Smooth muscle cell (in vitro differentiated cells): ENCODE measurements around the gene KIF25. TPM values are rescaled to one million over a fixed set of nuclear protein-coding genes. Genes with fewer than 3 reads are reported as not detected.

Experiments used
- DNase-seq: peaks from one replicate; lab custom pipeline; 2025; ENCODE audit not compliant: unreplicated experiment; lab: John Stamatoyannopoulos, UW
- H2AFZ ChIP-seq: fragments of 200-600 bp; sonication (generic); 2 replicates; pipeline ENCODE4 v1.6.0; 2016; ENCODE audit warnings: antibody characterized with exemption, low read depth, mild to moderate bottlenecking
- H3F3A ChIP-seq: fragments of 200-600 bp; sonication (generic); 2 replicates; pipeline ENCODE4 v1.6.0; 2017; ENCODE audit warnings: antibody characterized with exemption, low read depth
- H3K27ac ChIP-seq: fragments of 200-600 bp; sonication (generic); 2 replicates; pipeline ENCODE4 v1.5.1; 2016; ENCODE audit warnings: low read depth, mild to moderate bottlenecking
- H3K27me3 ChIP-seq: fragments of 200-600 bp; sonication (generic); 2 replicates; pipeline ENCODE4 v1.6.1; 2016; ENCODE audit warnings: low read depth, mild to moderate bottlenecking
- H3K36me3 ChIP-seq: fragments of 200-600 bp; sonication (generic); 2 replicates; pipeline ENCODE4 v1.5.1; 2016; ENCODE audit warnings: low read depth
- H3K4me1 ChIP-seq: fragments of 200-600 bp; sonication (generic); 2 replicates; pipeline ENCODE4 v1.5.1; 2016; ENCODE audit warnings: low read depth
- H3K4me2 ChIP-seq: fragments of 200-600 bp; sonication (generic); 2 replicates; pipeline ENCODE4 v1.6.0; 2016; ENCODE audit warnings: mild to moderate bottlenecking
- H3K4me3 ChIP-seq: fragments of 200-600 bp; sonication (generic); 2 replicates; pipeline ENCODE4 v1.5.1; 2016; ENCODE audit warnings: mild to moderate bottlenecking
- H3K79me2 ChIP-seq: fragments of 200-600 bp; sonication (generic); 2 replicates; pipeline ENCODE4 v1.6.0; 2016; ENCODE audit warnings: low read depth, mild to moderate bottlenecking
- H3K9ac ChIP-seq: fragments of 200-600 bp; sonication (generic); 2 replicates; pipeline ENCODE4 v1.6.0; 2016; ENCODE audit warnings: low read depth
- H3K9me3 ChIP-seq: fragments of 200-600 bp; sonication (generic); replicated peaks from 2 replicates; pipeline ENCODE4 v1.5.1; 2016; ENCODE audit warnings: low read depth
- H4K20me1 ChIP-seq: fragments of 200-600 bp; sonication (generic); 2 replicates; pipeline ENCODE4 v1.6.0; 2016; ENCODE audit warnings: low read depth
- WGBS: methylation state at CpG from one replicate; pipeline ENCODE4 v1.1.7; 2016; ENCODE audit warnings: low lambda C conversion rate; 5-methylcytosine and 5-hydroxymethylcytosine counted together
- polyA plus RNA-seq: library from polyadenylated mRNA; unstranded; fragments of >200 nt; fragmentation: Nextera tagmentation; extraction: Ambion mirVana; gene quantifications from 2 replicates; pipeline ENCODE4 v1.2.1, GENCODE V29; 2016
- total RNA-seq: library from RNA; depleted of rRNA; stranded (reverse); fragments of >200 nt; gene quantifications from 2 replicates; pipeline ENCODE4 v1.2.3, GENCODE V29; 2014
- TF ChIP-seq, protein P1 (sequence below): fragments of 200-600 bp; sonication (generic); IDR thresholded peaks from 2 replicates; pipeline ENCODE4 v1.5.1; 2017; ENCODE audit warnings: borderline replicate concordance, mild to moderate bottlenecking, antibody characterized with exemption; ENCODE audit not compliant: insufficient read depth, poor library complexity, severe bottlenecking

Gene KIF25
- total and polyA plus RNA-seq, 2 experiments from 2014 or later = 0.22 to 1.5 TPM

DNA sequence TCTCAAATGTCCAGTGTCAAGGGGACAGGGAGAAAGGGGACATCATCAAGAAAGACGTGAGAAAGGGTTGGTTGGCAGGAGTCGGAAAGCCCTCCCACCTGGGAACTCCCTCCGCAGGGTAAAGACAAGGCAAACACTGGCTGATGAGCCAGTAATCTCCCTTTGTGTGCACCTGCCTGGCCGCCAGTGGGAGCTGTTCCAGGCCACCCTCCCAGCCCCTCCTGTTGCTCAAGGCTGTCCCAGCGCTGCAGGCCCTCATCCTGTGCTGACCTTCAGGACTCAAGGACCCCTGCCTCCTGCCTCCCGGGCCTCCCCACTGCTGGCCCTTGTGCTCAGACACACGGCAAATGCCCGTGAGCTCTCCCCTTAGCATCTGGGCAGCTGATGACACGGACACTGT is 74.1 kb downstream of the KIF25 start:
- no peaks in the 10 kb centered on the region for H3K79me2 ChIP-seq
- no peaks in the 10 kb centered on the region for H4K20me1 ChIP-seq
- no peaks in the 10 kb centered on the region for H3K27me3 ChIP-seq
- H3K27ac ChIP-seq = no peak overlapping the region
- H3K9ac ChIP-seq = no peak overlapping the region
- H3K4me1 ChIP-seq = no peaks in the 10 kb centered on the region
- no peak overlapping the region for H2AFZ ChIP-seq
- H3F3A ChIP-seq = no peaks in the 10 kb centered on the region
- 76% methylated on average over 9 of the region's 9 CpGs for WGBS
- no peaks in the 10 kb centered on the region for H3K9me3 ChIP-seq
- H3K4me2 ChIP-seq = no peak overlapping the region
- no peaks in the 10 kb centered on the region for H3K36me3 ChIP-seq
- H3K4me3 ChIP-seq = no peak overlapping the region
- TF ChIP-seq, protein P1, sequence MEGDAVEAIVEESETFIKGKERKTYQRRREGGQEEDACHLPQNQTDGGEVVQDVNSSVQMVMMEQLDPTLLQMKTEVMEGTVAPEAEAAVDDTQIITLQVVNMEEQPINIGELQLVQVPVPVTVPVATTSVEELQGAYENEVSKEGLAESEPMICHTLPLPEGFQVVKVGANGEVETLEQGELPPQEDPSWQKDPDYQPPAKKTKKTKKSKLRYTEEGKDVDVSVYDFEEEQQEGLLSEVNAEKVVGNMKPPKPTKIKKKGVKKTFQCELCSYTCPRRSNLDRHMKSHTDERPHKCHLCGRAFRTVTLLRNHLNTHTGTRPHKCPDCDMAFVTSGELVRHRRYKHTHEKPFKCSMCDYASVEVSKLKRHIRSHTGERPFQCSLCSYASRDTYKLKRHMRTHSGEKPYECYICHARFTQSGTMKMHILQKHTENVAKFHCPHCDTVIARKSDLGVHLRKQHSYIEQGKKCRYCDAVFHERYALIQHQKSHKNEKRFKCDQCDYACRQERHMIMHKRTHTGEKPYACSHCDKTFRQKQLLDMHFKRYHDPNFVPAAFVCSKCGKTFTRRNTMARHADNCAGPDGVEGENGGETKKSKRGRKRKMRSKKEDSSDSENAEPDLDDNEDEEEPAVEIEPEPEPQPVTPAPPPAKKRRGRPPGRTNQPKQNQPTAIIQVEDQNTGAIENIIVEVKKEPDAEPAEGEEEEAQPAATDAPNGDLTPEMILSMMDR = no peak
- no peak for DNase-seq

DNA sequence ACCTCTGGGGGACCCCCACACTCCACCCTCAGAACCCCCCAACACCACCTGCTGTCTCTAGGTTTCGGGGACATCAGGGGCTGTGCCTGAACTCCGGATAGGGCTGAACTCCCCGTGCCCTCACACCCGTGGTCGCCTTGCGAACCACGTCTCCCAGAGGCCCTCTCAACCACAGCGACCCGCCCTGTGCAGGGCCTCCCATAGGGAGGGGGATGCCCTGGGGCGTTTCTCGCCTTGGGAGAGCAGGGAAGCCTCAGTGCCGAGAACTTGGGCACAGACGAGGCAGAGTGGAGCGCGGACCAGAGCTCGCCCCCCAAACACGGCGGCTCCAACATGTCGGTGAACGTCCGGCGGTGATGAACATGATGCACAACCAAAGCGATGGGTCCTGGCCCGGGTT is 74.8 kb downstream of the KIF25 start:
- no peak overlapping the region for H3K4me2 ChIP-seq
- H3K9ac ChIP-seq = no peak overlapping the region
- no peaks in the 10 kb centered on the region for H3K4me1 ChIP-seq
- H3F3A ChIP-seq = no peaks in the 10 kb centered on the region
- no peaks in the 10 kb centered on the region for H4K20me1 ChIP-seq
- H3K4me3 ChIP-seq = no peak overlapping the region
- TF ChIP-seq, protein P1 = no peak
- H2AFZ ChIP-seq = no peak overlapping the region
- WGBS = 88% methylated on average over 22 of the region's 24 CpGs
- no peak for DNase-seq
- no peaks in the 10 kb centered on the region for H3K9me3 ChIP-seq
- H3K27ac ChIP-seq = no peak overlapping the region
- peaks cover 4% of the 10 kb centered on the region for H3K27me3 ChIP-seq
- no peaks in the 10 kb centered on the region for H3K79me2 ChIP-seq
- H3K36me3 ChIP-seq = no peaks in the 10 kb centered on the region

DNA sequence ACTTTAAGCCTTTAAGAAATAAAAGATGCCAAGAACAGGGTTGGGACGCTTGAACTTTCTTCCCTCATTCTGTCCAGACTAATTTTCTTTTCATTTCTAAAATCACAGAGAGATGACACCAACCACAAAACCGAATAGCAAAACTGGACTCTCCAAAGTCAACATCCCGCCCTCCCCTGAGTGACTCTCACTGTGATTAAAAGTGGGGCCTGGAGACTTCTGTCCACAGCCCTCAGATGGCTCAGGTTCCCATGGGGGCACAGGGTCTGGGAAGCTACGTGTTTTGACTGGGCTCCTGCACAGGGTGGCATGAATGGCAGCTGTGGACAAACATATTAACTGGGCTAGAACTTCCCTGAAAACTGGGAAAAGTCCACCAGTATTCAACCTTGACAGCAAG is 75.3 kb downstream of the KIF25 start:
- no peaks in the 10 kb centered on the region for H4K20me1 ChIP-seq
- no peak overlapping the region for H2AFZ ChIP-seq
- no peak overlapping the region for H3K27ac ChIP-seq
- H3K9ac ChIP-seq = no peak overlapping the region
- no peaks in the 10 kb centered on the region for H3K4me1 ChIP-seq
- WGBS = 95% methylated on average over 4 of the region's 4 CpGs
- TF ChIP-seq, protein P1 = no peak
- H3K9me3 ChIP-seq = no peaks in the 10 kb centered on the region
- H3K4me2 ChIP-seq = no peak overlapping the region
- no peak for DNase-seq
- no peaks in the 10 kb centered on the region for H3K36me3 ChIP-seq
- peaks cover 4% of the 10 kb centered on the region for H3K27me3 ChIP-seq
- H3K4me3 ChIP-seq = no peak overlapping the region
- H3K79me2 ChIP-seq = no peaks in the 10 kb centered on the region
- H3F3A ChIP-seq = no peaks in the 10 kb centered on the region

DNA sequence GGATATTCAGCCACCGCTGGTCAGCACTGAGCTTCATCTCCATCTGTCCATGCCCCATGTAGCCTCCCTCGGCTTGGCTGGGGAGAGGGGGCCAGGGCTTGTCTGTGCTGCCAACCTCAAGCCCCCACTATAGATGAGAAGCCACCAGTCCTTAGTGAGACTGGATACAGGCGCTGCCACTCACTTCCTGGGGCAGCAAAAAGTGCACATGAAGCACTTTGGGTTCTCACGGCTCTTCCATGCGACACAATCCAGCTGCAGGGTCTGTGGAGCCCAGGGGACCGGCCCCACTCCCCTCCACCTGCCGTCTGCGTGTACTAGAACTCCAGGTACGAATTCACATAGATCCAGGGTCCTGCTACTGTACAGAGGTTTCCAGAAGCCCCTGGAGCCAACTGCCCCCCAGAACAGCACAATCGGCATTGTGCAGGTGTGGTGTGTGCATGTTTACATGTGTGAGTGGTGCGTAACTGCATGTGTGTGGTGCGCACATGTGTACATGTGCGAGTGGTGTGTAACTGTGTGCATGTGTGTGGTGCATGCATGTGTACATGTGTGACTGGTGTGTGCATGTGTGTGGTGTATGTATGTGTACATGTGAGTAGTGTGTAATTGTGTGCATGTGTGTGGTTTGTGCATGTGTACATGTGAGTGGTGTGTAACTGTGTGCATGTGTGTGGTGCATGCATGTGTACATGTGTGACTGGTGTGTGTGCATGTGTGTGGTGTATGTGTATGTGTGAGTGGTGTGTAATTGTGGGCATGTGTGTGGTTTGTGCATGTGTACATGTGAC is 76.7 kb downstream of the KIF25 start:
- H2AFZ ChIP-seq = no peak overlapping the region
- H3K36me3 ChIP-seq = no peaks in the 10 kb centered on the region
- no peak for DNase-seq
- 90% methylated on average over 13 of the region's 13 CpGs for whole genome bisulfite sequencing
- TF ChIP-seq, protein P1 = no peak
- no peak overlapping the region for H3K9ac ChIP-seq
- no peak overlapping the region for H3K4me2 ChIP-seq
- H3K27me3 ChIP-seq = peaks cover 4% of the 10 kb centered on the region
- no peaks in the 10 kb centered on the region for H3K79me2 ChIP-seq
- no peaks in the 10 kb centered on the region for H3K9me3 ChIP-seq
- H3K4me3 ChIP-seq = no peak overlapping the region
- no peaks in the 10 kb centered on the region for H3F3A ChIP-seq
- H4K20me1 ChIP-seq = no peaks in the 10 kb centered on the region
- H3K27ac ChIP-seq = no peak overlapping the region
- no peaks in the 10 kb centered on the region for H3K4me1 ChIP-seq
